IMR-90 (cell line): ENCODE data around the gene GGT5. TPM values are rescaled to one million over a fixed set of nuclear protein-coding genes. Genes with fewer than 3 reads are reported as not detected.

Experiments used
- ATAC-seq: fragments of 200-7000 bp; cut with Tn5 transposase; 2 replicates; pipeline ENCODE4 v1.9.1; 2020; ENCODE audit warnings: low read depth, mild to moderate bottlenecking, moderate library complexity
- BruUV-seq: library from RNA; stranded (reverse); fragments of 400-500 nt; replicated peaks from 2 replicates; lab custom pipeline; 2021; lab: Mats Ljungman, UMichigan
- CTCF ChIA-PET: fragments of 300-600 bp; formaldehyde crosslinking; extraction: SDS; loops from one replicate; lab custom pipeline; 2021; ENCODE audit warnings: antibody characterized with exemption; lab: Yijun Ruan, JAX
- POLR2A ChIA-PET: fragments of 300-600 bp; sonication (Branson Sonifier 250); formaldehyde crosslinking; loops from one replicate; lab custom pipeline; 2022; ENCODE audit warnings: antibody characterized with exemption; ENCODE audit not compliant: unreplicated experiment; lab: Charles Lee
- DNase-seq: peaks from one replicate; pipeline ENCODE4 v3.0.0; 2013
- H2AFZ ChIP-seq: replicated peaks from 2 replicates; pipeline ENCODE3; 2013; ENCODE audit warnings: low read length, mild to moderate bottlenecking; ENCODE audit not compliant: poor library complexity
- H2AK5ac ChIP-seq: 2 replicates; pipeline ENCODE4 v1.6.1; 2013; ENCODE audit warnings: low read depth, low read length, inconsistent platforms
- H2AK9ac ChIP-seq: replicated peaks from 2 replicates; pipeline ENCODE3; 2013; ENCODE audit warnings: mild to moderate bottlenecking, low read depth, low read length, moderate library complexity; ENCODE audit not compliant: poor library complexity
- H2BK120ac ChIP-seq: 2 replicates; pipeline ENCODE4 v1.6.1; 2013; ENCODE audit warnings: low read depth, low read length, inconsistent platforms
- H2BK15ac ChIP-seq: 3 replicates; pipeline ENCODE4 v1.6.1; 2013; ENCODE audit warnings: low read depth, low read length, inconsistent platforms
- H2BK20ac ChIP-seq: 2 replicates; pipeline ENCODE4 v1.6.1; 2013; ENCODE audit warnings: low read depth, mild to moderate bottlenecking, inconsistent platforms, low read length, moderate library complexity
- H2BK5ac ChIP-seq: 2 replicates; pipeline ENCODE4 v1.6.1; 2013; ENCODE audit warnings: mild to moderate bottlenecking, low read depth, low read length, inconsistent platforms; ENCODE audit not compliant: poor library complexity, severe bottlenecking
- H3K14ac ChIP-seq: replicated peaks from 2 replicates; pipeline ENCODE4 v1.6.1; 2013; ENCODE audit warnings: low read depth, low read length, inconsistent platforms
- H3K18ac ChIP-seq: 2 replicates; pipeline ENCODE4 v1.6.1; 2013; ENCODE audit warnings: low read depth, low read length, control low read depth
- H3K23ac ChIP-seq: 2 replicates; pipeline ENCODE4 v1.6.1; 2013; ENCODE audit warnings: low read depth, low read length, inconsistent platforms
- H3K27ac ChIP-seq: 2 replicates; pipeline ENCODE4 v1.5.1; 2013; ENCODE audit warnings: mild to moderate bottlenecking, control low read depth, low read length; ENCODE audit not compliant: insufficient read depth
- H3K27me3 ChIP-seq: 2 replicates; pipeline ENCODE4 v1.6.1; 2013; ENCODE audit warnings: low read length; ENCODE audit not compliant: control insufficient read depth, insufficient read depth
- H3K36me3 ChIP-seq: 2 replicates; pipeline ENCODE4 v1.6.1; 2013; ENCODE audit warnings: low read length, mixed read lengths; ENCODE audit not compliant: control insufficient read depth, insufficient read depth
- H3K4ac ChIP-seq: 2 replicates; pipeline ENCODE4 v1.6.1; 2013; ENCODE audit warnings: low read depth, low read length, inconsistent platforms
- H3K4me1 ChIP-seq: 2 replicates; pipeline ENCODE4 v1.6.1; 2013; ENCODE audit warnings: low read length, mixed read lengths; ENCODE audit not compliant: control insufficient read depth, insufficient read depth
- H3K4me2 ChIP-seq: 2 replicates; pipeline ENCODE4 v1.6.1; 2013; ENCODE audit warnings: low read depth, mild to moderate bottlenecking, control low read depth, low read length, moderate library complexity
- H3K4me3 ChIP-seq: 2 replicates; pipeline ENCODE4 v1.5.1; 2013; ENCODE audit warnings: low read depth, mild to moderate bottlenecking, control low read depth, low read length, moderate library complexity; ENCODE audit not compliant: insufficient read depth
- H3K56ac ChIP-seq: 2 replicates; pipeline ENCODE4 v1.6.1; 2013; ENCODE audit warnings: low read length, inconsistent platforms; ENCODE audit not compliant: insufficient read depth; ENCODE audit errors: extremely low read depth
- H3K79me1 ChIP-seq, 2 experiments: 2 replicates each; pipeline ENCODE4 v1.6.1; 2013; ENCODE audit warnings: low read length in 2 of 2, inconsistent platforms in 1 of 2, low read depth in 1 of 2
- H3K9ac ChIP-seq: 2 replicates; pipeline ENCODE4 v1.6.1; 2013; ENCODE audit warnings: low read depth, low read length, control low read depth
- H3K9me1 ChIP-seq: 2 replicates; pipeline ENCODE4 v1.6.1; 2013; ENCODE audit warnings: low read length, inconsistent platforms; ENCODE audit not compliant: insufficient read depth
- H3K9me3 ChIP-seq: 2 replicates; pipeline ENCODE4 v1.6.1; 2013; ENCODE audit warnings: low read length; ENCODE audit not compliant: control insufficient read depth, insufficient read depth
- H4K20me1 ChIP-seq: 2 replicates; pipeline ENCODE4 v1.6.1; 2013; ENCODE audit warnings: low read length, inconsistent platforms; ENCODE audit not compliant: insufficient read depth
- H4K5ac ChIP-seq: 2 replicates; pipeline ENCODE4 v1.6.1; 2013; ENCODE audit warnings: mild to moderate bottlenecking, low read depth, low read length, control low read depth
- H4K8ac ChIP-seq, 2 experiments: 2 replicates each; pipeline ENCODE4 v1.6.1; 2013; ENCODE audit warnings: low read depth in 2 of 2, low read length in 2 of 2, control low read depth in 1 of 2, inconsistent platforms in 1 of 2
- H4K91ac ChIP-seq: 2 replicates; pipeline ENCODE4 v1.6.1; 2013; ENCODE audit warnings: low read depth, low read length, inconsistent platforms; ENCODE audit not compliant: insufficient read depth
- BHLHE40 ChIP-seq: fragments of 150-350 bp; IDR thresholded peaks from 2 replicates; pipeline ENCODE4 v1.6.1; 2016; ENCODE audit warnings: mild to moderate bottlenecking, low read depth, low read length
- FOS ChIP-seq: fragments of 150-350 bp; IDR thresholded peaks from 2 replicates; pipeline ENCODE4 v1.6.1; 2016; ENCODE audit warnings: low read depth, low read length
- MAZ ChIP-seq: IDR thresholded peaks from 2 replicates; pipeline ENCODE4 v1.6.1; 2012; ENCODE audit warnings: low read depth, mild to moderate bottlenecking, low read length, improper control_type of control experiment, moderate library complexity, borderline replicate concordance
- MXI1 ChIP-seq: IDR thresholded peaks from 2 replicates; pipeline ENCODE4 v1.6.1; 2012; ENCODE audit warnings: low read depth, mild to moderate bottlenecking, low read length, moderate library complexity, borderline replicate concordance
- POLR2A ChIP-seq: IDR thresholded peaks from 2 replicates; pipeline ENCODE4 v1.6.1; 2012; ENCODE audit warnings: mild to moderate bottlenecking, low read depth, low read length
- RAD21 ChIP-seq: IDR thresholded peaks from 2 replicates; pipeline ENCODE4 v1.6.1; 2012; ENCODE audit warnings: low read length, improper control_type of control experiment
- RFX5 ChIP-seq: IDR thresholded peaks from 2 replicates; pipeline ENCODE4 v1.8.0; 2012; ENCODE audit warnings: low read depth, mild to moderate bottlenecking, low read length, moderate library complexity
- SMC3 ChIP-seq: fragments of 150-350 bp; IDR thresholded peaks from 2 replicates; pipeline ENCODE4 v1.6.1; 2016; ENCODE audit warnings: low read depth, mild to moderate bottlenecking, antibody characterized with exemption, low read length, moderate library complexity
- WGBS, 2 experiments: methylation state at CpG; one replicate each; pipeline versions ENCODE4 v1.1.5 to v1.1.7; 2013; ENCODE audit warnings: missing lambda C conversion rate in 2 of 2; ENCODE audit not compliant: insufficient read length in 1 of 2; ENCODE audit errors: extremely low coverage in 2 of 2; 5-methylcytosine and 5-hydroxymethylcytosine counted together
- dilution Hi-C: fragments of 300-500 bp; cut with HindIII; formaldehyde crosslinking; loops from one replicate; pipeline ENCODE4 v1.14.3; 2018; ENCODE audit warnings: low sequenced_read_pairs; ENCODE audit not compliant: unreplicated experiment
- in situ Hi-C: fragments of 300-500 bp; cut with MboI; formaldehyde crosslinking; loops from 3 replicates; pipeline ENCODE4 v1.14.3; 2019; ENCODE audit warnings: low sequenced_read_pairs, inconsistent platforms, mixed read lengths
- intact Hi-C: fragments of 100-400 bp; cut with micrococcal nuclease; formaldehyde crosslinking; loops from 2 replicates; pipeline ENCODE4 v1.10.0; 2022
- polyA plus RNA-seq, 3 experiments: library from polyadenylated mRNA; depleted of rRNA; stranded (reverse); fragments of >200 nt; gene quantifications; 2 replicates each; pipeline ENCODE4 v1.2.3, GENCODE V29; 2012; ENCODE audit warnings: low replicate concordance in 1 of 3
- total RNA-seq: library from RNA; depleted of rRNA; stranded (reverse); fragments of >200 nt; gene quantifications from 2 replicates; pipeline ENCODE4 v1.2.3, GENCODE V29; 2012
- TF ChIP-seq, protein P1 (sequence below): conservative IDR thresholded peaks from 2 replicates; pipeline ENCODE4 v1.5.1; 2012; ENCODE audit warnings: mild to moderate bottlenecking, low read depth, low read length, improper control_type of control experiment
- TF ChIP-seq, protein P2 (sequence below): fragments of 150-350 bp; IDR thresholded peaks from 2 replicates; pipeline ENCODE4 v1.6.1; 2016; ENCODE audit warnings: low read depth, mild to moderate bottlenecking, low read length, moderate library complexity, borderline replicate concordance

Gene GGT5
- total and polyA plus RNA-seq, 2 of the 4 experiments (the other 2 are of a cell fraction) = 0.18 to 5.8 TPM

DNA sequence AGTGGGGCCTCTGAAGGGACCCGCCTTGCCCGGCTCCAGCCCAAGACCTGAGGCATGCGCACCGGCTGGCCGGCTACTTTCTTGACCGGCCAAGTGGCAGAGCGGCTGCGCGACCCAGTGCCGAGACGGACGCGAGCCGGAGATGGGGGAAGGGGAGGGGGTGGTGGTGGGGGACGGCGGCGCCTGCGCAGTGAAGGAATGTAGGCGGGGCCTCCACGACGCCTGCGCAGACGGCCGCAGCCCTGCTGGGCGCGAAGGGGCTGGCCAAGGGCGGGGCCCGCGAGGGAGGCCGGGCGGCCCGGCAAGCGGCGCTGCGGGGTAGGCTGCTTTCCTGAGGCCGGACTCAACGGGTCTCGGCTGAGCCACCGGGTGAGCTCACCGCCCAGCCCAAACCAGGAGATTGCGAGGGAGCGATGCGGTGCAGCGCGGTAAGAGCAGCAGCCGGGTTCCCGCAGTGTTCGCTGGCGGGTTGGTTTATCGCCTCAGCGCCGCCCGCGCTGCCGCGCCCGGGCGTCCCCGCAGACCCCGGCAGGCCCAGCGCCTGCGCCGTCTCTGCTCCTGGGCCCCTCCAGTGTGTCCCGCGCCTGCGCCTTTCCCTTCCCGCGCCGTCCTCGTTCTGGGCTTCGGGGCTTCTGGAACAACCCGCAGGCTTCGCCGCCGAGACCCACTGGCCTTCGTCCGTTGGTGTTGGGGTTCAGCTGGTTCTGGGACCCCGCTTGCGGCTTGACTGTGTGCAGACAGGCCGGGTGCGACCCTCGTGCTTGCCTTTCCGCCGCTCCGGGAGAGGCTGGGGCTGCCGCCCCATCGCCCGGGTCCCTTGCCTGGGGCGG, 25.9 kb upstream of the GGT5 start, which contains the start of gene SPECC1L:
TSS of gene SPECC1L (plus strand) at position 276 of the 830 bp plus-strand sequence. CDS start 31,401 bp downstream, outside the sequence.
- ATAC-seq (peak; percentile 96), DNase-seq (peak; percentile 91)
- ChIA-PET CTCF (no interaction called here), POLR2A (no interaction called here)
- intact Hi-C loops = no loop called here
- H3K14ac ChIP-seq = peak within 1 kb of the TSS; percentile 98
- WGBS, 2 experiments = 1% methylated on average over 57 of the region's 89 CpGs; no CpG with 5 or more reads in 1 of the 2 experiments
- peak within 1 kb of the TSS; percentile 38 for H2BK20ac ChIP-seq
- H3K36me3 ChIP-seq = no peaks in the 10 kb centered on the region
- peak within 1 kb of the TSS; percentile 88; the same call in 1 of the 3 replicates for H2BK15ac ChIP-seq
- H3K4ac ChIP-seq = peak within 1 kb of the TSS; percentile 97
- H3K9me3 ChIP-seq = no peaks in the 10 kb centered on the region
- peaks cover 25% of the 10 kb centered on the region for H4K20me1 ChIP-seq
- no TSS peak for BruUV-seq
- peak within 1 kb of the TSS; percentile 94 for H4K91ac ChIP-seq
- H2BK120ac ChIP-seq = peak within 1 kb of the TSS; percentile 82
- peak within 1 kb of the TSS; percentile 99 for H4K5ac ChIP-seq
- peak within 1 kb of the TSS; percentile 96 for H3K9ac ChIP-seq
- no peak for TF ChIP-seq RFX5
- no peak for TF ChIP-seq SMC3
- peak; percentile 83; the same call in 1 of the 2 replicates for TF ChIP-seq MAZ
- TF ChIP-seq, protein P1, sequence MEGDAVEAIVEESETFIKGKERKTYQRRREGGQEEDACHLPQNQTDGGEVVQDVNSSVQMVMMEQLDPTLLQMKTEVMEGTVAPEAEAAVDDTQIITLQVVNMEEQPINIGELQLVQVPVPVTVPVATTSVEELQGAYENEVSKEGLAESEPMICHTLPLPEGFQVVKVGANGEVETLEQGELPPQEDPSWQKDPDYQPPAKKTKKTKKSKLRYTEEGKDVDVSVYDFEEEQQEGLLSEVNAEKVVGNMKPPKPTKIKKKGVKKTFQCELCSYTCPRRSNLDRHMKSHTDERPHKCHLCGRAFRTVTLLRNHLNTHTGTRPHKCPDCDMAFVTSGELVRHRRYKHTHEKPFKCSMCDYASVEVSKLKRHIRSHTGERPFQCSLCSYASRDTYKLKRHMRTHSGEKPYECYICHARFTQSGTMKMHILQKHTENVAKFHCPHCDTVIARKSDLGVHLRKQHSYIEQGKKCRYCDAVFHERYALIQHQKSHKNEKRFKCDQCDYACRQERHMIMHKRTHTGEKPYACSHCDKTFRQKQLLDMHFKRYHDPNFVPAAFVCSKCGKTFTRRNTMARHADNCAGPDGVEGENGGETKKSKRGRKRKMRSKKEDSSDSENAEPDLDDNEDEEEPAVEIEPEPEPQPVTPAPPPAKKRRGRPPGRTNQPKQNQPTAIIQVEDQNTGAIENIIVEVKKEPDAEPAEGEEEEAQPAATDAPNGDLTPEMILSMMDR = peak; percentile 36
- TF ChIP-seq FOS = no peak
- TF ChIP-seq MXI1 = peak; percentile 39; the same call in 1 of the 2 replicates
- peak; percentile 80 for TF ChIP-seq POLR2A
- TF ChIP-seq, protein P2, sequence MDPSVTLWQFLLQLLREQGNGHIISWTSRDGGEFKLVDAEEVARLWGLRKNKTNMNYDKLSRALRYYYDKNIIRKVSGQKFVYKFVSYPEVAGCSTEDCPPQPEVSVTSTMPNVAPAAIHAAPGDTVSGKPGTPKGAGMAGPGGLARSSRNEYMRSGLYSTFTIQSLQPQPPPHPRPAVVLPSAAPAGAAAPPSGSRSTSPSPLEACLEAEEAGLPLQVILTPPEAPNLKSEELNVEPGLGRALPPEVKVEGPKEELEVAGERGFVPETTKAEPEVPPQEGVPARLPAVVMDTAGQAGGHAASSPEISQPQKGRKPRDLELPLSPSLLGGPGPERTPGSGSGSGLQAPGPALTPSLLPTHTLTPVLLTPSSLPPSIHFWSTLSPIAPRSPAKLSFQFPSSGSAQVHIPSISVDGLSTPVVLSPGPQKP = no peak
- no peak for TF ChIP-seq BHLHE40
- peak; percentile 28; the same call in 1 of the 2 replicates for TF ChIP-seq RAD21
- peak within 1 kb of the TSS; percentile 87 for H3K4me3 ChIP-seq
- peak within 1 kb of the TSS; percentile 98 for H3K27ac ChIP-seq
- peak within 1 kb of the TSS; percentile 99 for H3K4me2 ChIP-seq
- peaks cover 5 to 26% of the 10 kb centered on the region in 2 experiments; a peak in 3 of 4 replicates for H3K79me1 ChIP-seq
- peak within 1 kb of the TSS; percentile 91 for H2BK5ac ChIP-seq
- peak within 1 kb of the TSS; percentile 90 for H3K23ac ChIP-seq
- peak within 1 kb of the TSS; percentile 94 for H2AK5ac ChIP-seq
- in situ Hi-C loops = no loop called here
- H2AK9ac ChIP-seq = peak within 1 kb of the TSS; percentile 59
- H3K18ac ChIP-seq = peak within 1 kb of the TSS; percentile 97
- peak within 1 kb of the TSS; percentile 91 to 97 for H4K8ac ChIP-seq
- dilution Hi-C loops = no loop called here
- peaks cover 4% of the 10 kb centered on the region for H3K4me1 ChIP-seq
- no peaks in the 10 kb centered on the region for H3K27me3 ChIP-seq
- H3K56ac ChIP-seq = peak within 1 kb of the TSS; percentile 83
- H3K9me1 ChIP-seq = peaks cover 3% of the 10 kb centered on the region; the same call in 1 of the 2 replicates
- H2AFZ ChIP-seq = peak within 1 kb of the TSS; percentile 97
